ENCODE data around the gene PRDX3.

GRCh38 chr10:119205894-119206602 is 27.4 kb upstream of the PRDX3 start:
- TF ChIP-seq EZH2 (IDR thresholded peaks at IDR 0.05; ENCODE audit: low read length), result no peak
- TF ChIP-seq, protein P1, sequence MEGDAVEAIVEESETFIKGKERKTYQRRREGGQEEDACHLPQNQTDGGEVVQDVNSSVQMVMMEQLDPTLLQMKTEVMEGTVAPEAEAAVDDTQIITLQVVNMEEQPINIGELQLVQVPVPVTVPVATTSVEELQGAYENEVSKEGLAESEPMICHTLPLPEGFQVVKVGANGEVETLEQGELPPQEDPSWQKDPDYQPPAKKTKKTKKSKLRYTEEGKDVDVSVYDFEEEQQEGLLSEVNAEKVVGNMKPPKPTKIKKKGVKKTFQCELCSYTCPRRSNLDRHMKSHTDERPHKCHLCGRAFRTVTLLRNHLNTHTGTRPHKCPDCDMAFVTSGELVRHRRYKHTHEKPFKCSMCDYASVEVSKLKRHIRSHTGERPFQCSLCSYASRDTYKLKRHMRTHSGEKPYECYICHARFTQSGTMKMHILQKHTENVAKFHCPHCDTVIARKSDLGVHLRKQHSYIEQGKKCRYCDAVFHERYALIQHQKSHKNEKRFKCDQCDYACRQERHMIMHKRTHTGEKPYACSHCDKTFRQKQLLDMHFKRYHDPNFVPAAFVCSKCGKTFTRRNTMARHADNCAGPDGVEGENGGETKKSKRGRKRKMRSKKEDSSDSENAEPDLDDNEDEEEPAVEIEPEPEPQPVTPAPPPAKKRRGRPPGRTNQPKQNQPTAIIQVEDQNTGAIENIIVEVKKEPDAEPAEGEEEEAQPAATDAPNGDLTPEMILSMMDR (optimal IDR thresholded peaks at IDR 0.05 in 1 of 3, IDR thresholded peaks at IDR 0.05 in 1 of 3, conservative IDR thresholded peaks at IDR 0.05 in 1 of 3; ENCODE audit: extremely low read depth in 1 of 3, insufficient read depth in 2 of 3, low read length in 3 of 3), result no peak
